OCI-LY1 (cell line): Measurements from ENCODE around the gene LRP1.

Source experiments
- H2AFZ ChIP-seq: fragments of 200-600 bp; sonication (generic), shearing (Covaris generic); 2 replicates; pipeline ENCODE4 v1.6.0; 2014; ENCODE audit warnings: antibody characterized with exemption, mild to moderate bottlenecking, low read length
- H3F3A ChIP-seq: fragments of 200-600 bp; sonication (generic), shearing (Covaris generic); 2 replicates; pipeline ENCODE4 v1.6.0; 2014; ENCODE audit warnings: mild to moderate bottlenecking, antibody characterized with exemption, low read length, moderate library complexity; ENCODE audit not compliant: insufficient read depth
- H3K27ac ChIP-seq: fragments of 200-600 bp; sonication (generic); 2 replicates; pipeline ENCODE4 v1.5.1; 2014; ENCODE audit warnings: low read length, mixed run types, mild to moderate bottlenecking, low read depth; ENCODE audit not compliant: poor library complexity, severe bottlenecking
- H3K27me3 ChIP-seq: fragments of 200-600 bp; sonication (generic); 2 replicates; pipeline ENCODE4 v1.6.0; 2014; ENCODE audit warnings: antibody characterized with exemption, mild to moderate bottlenecking, low read length, moderate library complexity; ENCODE audit not compliant: insufficient read depth
- H3K36me3 ChIP-seq: fragments of 200-600 bp; sonication (generic); 2 replicates; pipeline ENCODE4 v1.6.1; 2014; ENCODE audit warnings: mild to moderate bottlenecking, antibody characterized with exemption, low read length, moderate library complexity, mixed read lengths; ENCODE audit not compliant: insufficient read depth
- H3K4me1 ChIP-seq: fragments of 200-600 bp; sonication (generic); 2 replicates; pipeline ENCODE4 v1.5.1; 2014; ENCODE audit warnings: mild to moderate bottlenecking, low read length, moderate library complexity; ENCODE audit not compliant: insufficient read depth, severe bottlenecking
- H3K4me2 ChIP-seq: fragments of 200-600 bp; sonication (generic), shearing (Covaris generic); 2 replicates; pipeline ENCODE4 v1.6.1; 2014; ENCODE audit warnings: low read length
- H3K4me3 ChIP-seq: fragments of 200-600 bp; sonication (generic); 2 replicates; pipeline ENCODE4 v1.5.1; 2014; ENCODE audit warnings: low read length, low read depth, mild to moderate bottlenecking, mixed read lengths; ENCODE audit not compliant: poor library complexity, severe bottlenecking
- H3K79me2 ChIP-seq: fragments of 200-600 bp; shearing (Covaris generic); 2 replicates; pipeline ENCODE4 v1.6.1; 2016; ENCODE audit warnings: mixed run types, low read length, mixed read lengths; ENCODE audit not compliant: insufficient read depth
- H3K9ac ChIP-seq: fragments of 200-600 bp; sonication (generic), shearing (Covaris generic); 2 replicates; pipeline ENCODE4 v1.6.1; 2014; ENCODE audit warnings: mild to moderate bottlenecking, low read length, mixed read lengths
- H3K9me2 ChIP-seq: fragments of 200-600 bp; sonication (generic), shearing (Covaris generic); 2 replicates; pipeline ENCODE4 v1.6.1; 2014; ENCODE audit warnings: low read depth, mild to moderate bottlenecking, low read length, mixed read lengths
- H3K9me3 ChIP-seq: fragments of 200-600 bp; shearing (Covaris generic); 2 replicates; pipeline ENCODE4 v1.6.1; 2014; ENCODE audit warnings: low read length, mixed read lengths
- H4K20me1 ChIP-seq: fragments of 200-600 bp; sonication (generic), shearing (Covaris generic); 2 replicates; pipeline ENCODE4 v1.6.0; 2016; ENCODE audit warnings: mild to moderate bottlenecking, low read length; ENCODE audit not compliant: insufficient read depth
- CTCF ChIP-seq: fragments of 200-600 bp; sonication (generic), shearing (Covaris generic); IDR thresholded peaks from 2 replicates; pipeline ENCODE4 v1.5.1; 2017; ENCODE audit warnings: mild to moderate bottlenecking, antibody characterized with exemption, low read length, moderate library complexity, mixed read lengths
- EZH2 ChIP-seq: fragments of 200-600 bp; sonication (generic), shearing (Covaris generic); IDR thresholded peaks from 2 replicates; pipeline ENCODE4 v1.8.0; 2017; ENCODE audit warnings: borderline replicate concordance, mixed run types, mild to moderate bottlenecking, antibody characterized with exemption, low read length, moderate library complexity, mixed read lengths

LRP1 gene

DNA sequence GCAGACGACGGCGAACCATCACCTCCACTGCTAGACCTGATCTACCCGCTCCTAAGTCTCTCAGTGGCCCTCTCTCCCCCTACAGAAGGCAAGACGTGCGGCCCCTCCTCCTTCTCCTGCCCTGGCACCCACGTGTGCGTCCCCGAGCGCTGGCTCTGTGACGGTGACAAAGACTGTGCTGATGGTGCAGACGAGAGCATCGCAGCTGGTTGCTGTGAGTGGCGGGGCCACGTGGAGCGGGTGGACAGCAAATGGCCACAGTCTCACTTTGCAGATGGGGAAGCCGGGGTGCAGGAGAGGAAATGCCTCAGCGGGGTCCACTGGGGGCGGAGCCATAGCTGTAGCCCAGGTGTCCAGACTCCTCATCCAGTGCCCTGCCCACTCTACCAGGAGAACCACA is 66.9 kb downstream of the LRP1 start:
- Histone ChIP-seq H3K4me3 (no peak overlapping the region), H3K4me2 (peak overlapping the region; percentile 6; the same call in 1 of the 2 replicates), H2AFZ (no peak overlapping the region), H3K4me1 (peaks cover 21% of the 10 kb centered on the region), H3K79me2 (no peaks in the 10 kb centered on the region), H3K9me2 (no peaks in the 10 kb centered on the region), H3K9me3 (no peaks in the 10 kb centered on the region), H3K9ac (no peak overlapping the region), H3K27ac (no peak overlapping the region), H3K27me3 (peaks cover 36% of the 10 kb centered on the region; the same call in 1 of the 2 replicates), H4K20me1 (no peaks in the 10 kb centered on the region), H3F3A (no peaks in the 10 kb centered on the region), H3K36me3 (no peaks in the 10 kb centered on the region)
- no peak for TF ChIP-seq EZH2
- no peak for TF ChIP-seq CTCF

- no peaks in the 10 kb centered on the region for H3F3A ChIP-seq
- peak overlapping the region; percentile 6; the same call in 1 of the 2 replicates for H3K4me2 ChIP-seq
- H3K9me2 ChIP-seq = no peaks in the 10 kb centered on the region
- no peak overlapping the region for H3K9ac ChIP-seq
- H3K27me3 ChIP-seq = peaks cover 36% of the 10 kb centered on the region; the same call in 1 of the 2 replicates
- H3K9me3 ChIP-seq = no peaks in the 10 kb centered on the region
- H2AFZ ChIP-seq = no peak overlapping the region
- H3K79me2 ChIP-seq = no peaks in the 10 kb centered on the region
- H3K4me3 ChIP-seq = no peak overlapping the region
- H3K36me3 ChIP-seq = no peaks in the 10 kb centered on the region
- H3K27ac ChIP-seq = no peak overlapping the region
- TF ChIP-seq EZH2 (no peak), CTCF (peak; percentile 70)
- H3K4me1 ChIP-seq = peaks cover 21% of the 10 kb centered on the region
- H4K20me1 ChIP-seq = no peaks in the 10 kb centered on the region
These were observed 67.5 kb downstream of the LRP1 start for GRCh38 chr12:57195611-57196371.

- no peak overlapping the region for H2AFZ ChIP-seq
- H3K27ac ChIP-seq = no peak overlapping the region
- H3F3A ChIP-seq = no peaks in the 10 kb centered on the region
- H3K9me2 ChIP-seq = no peaks in the 10 kb centered on the region
- no peak overlapping the region for H3K4me2 ChIP-seq
- H3K9me3 ChIP-seq = no peaks in the 10 kb centered on the region
- no peak overlapping the region for H3K4me3 ChIP-seq
- TF ChIP-seq EZH2 = no peak
- no peak for TF ChIP-seq CTCF
- H3K27me3 ChIP-seq = peaks cover 36% of the 10 kb centered on the region; the same call in 1 of the 2 replicates
- H4K20me1 ChIP-seq = no peaks in the 10 kb centered on the region
- peaks cover 21% of the 10 kb centered on the region for H3K4me1 ChIP-seq
- no peak overlapping the region for H3K9ac ChIP-seq
- no peaks in the 10 kb centered on the region for H3K36me3 ChIP-seq
- no peaks in the 10 kb centered on the region for H3K79me2 ChIP-seq
These were observed 68.2 kb downstream of the LRP1 start for GRCh38 chr12:57196439-57196838.
